Measurements from ENCODE around the gene BCAS3.

GRCh38 chr17:61139219-61139618 lies 461.6 kb downstream of the BCAS3 start:
- TF ChIP-seq EZH2 (IDR thresholded peaks at IDR 0.05; ENCODE audit: insufficient read depth, poor library complexity, severe bottlenecking) (no peak), EZH2phosphoT487 (IDR thresholded peaks at IDR 0.05; ENCODE audit: insufficient read depth, low read depth) (0 out of 2 replicates have a peak, but pooled peaks have one; percentile 27)
